Activated CD4-positive, alpha-beta T cell treated with anti-CD3 and anti-CD28 coated beads for 4 hours (primary cell): Measurements from ENCODE around the gene TRAF5.

Source experiments
- DNase-seq, 2 donors: peaks; one replicate each; pipeline ENCODE4 v3.0.0-alpha.2; 2020

Gene TRAF5

GRCh38 chr1:211328084-211328694 lies 1.6 kb downstream of the TRAF5 start:
- no peak for DNase-seq

GRCh38 chr1:211328866-211329475 lies 2.3 kb downstream of the TRAF5 start:
- DNase-seq: no peak

- no peak for DNase-seq
These were observed 3.1 kb downstream of the TRAF5 start for GRCh38 chr1:211329764-211330201.

- no peak for DNase-seq
These were observed 3.8 kb downstream of the TRAF5 start for GRCh38 chr1:211330282-211330936.

- no peak for DNase-seq
These were observed 4.5 kb downstream of the TRAF5 start for GRCh38 chr1:211331011-211331709.

GRCh38 chr1:211332036-211332616 lies 5.5 kb downstream of the TRAF5 start:
- no peak for DNase-seq

GRCh38 chr1:211332830-211333229 lies 6.2 kb downstream of the TRAF5 start:
- no peak for DNase-seq

GRCh38 chr1:211333906-211334305 lies 7.3 kb downstream of the TRAF5 start:
- no peak for DNase-seq

GRCh38 chr1:211334986-211335385 lies 8.4 kb downstream of the TRAF5 start:
- no peak for DNase-seq

GRCh38 chr1:211335522-211336157 lies 9.0 kb downstream of the TRAF5 start:
- no peak for DNase-seq

GRCh38 chr1:211336161-211336560 lies 9.5 kb downstream of the TRAF5 start:
- DNase-seq: no peak

GRCh38 chr1:211336775-211337174 lies 10.1 kb downstream of the TRAF5 start:
- no peak for DNase-seq

GRCh38 chr1:211337430-211338223 lies 11.0 kb downstream of the TRAF5 start:
- DNase-seq: no peak

- DNase-seq: no peak
These were observed 11.6 kb downstream of the TRAF5 start for GRCh38 chr1:211338224-211338620.

- no peak for DNase-seq
These were observed 13.0 kb downstream of the TRAF5 start for GRCh38 chr1:211339631-211340041.

GRCh38 chr1:211340622-211341507 lies 14.2 kb downstream of the TRAF5 start:
- DNase-seq: no peak

GRCh38 chr1:211341999-211342398 lies 15.4 kb downstream of the TRAF5 start:
- DNase-seq: no peak

GRCh38 chr1:211343607-211344006 lies 17.0 kb downstream of the TRAF5 start:
- DNase-seq: no peak

- no peak for DNase-seq
These were observed 17.6 kb downstream of the TRAF5 start for GRCh38 chr1:211344152-211344618.

GRCh38 chr1:211345719-211346118 lies 19.1 kb downstream of the TRAF5 start:
- no peak for DNase-seq
